ENCODE results near the gene PRR30.

Gene PRR30

GRCh38 chr2:27145682-27146081 is 6.5 kb upstream of the PRR30 start:
- Mint-ChIP-seq H3K36me3 (ENCODE audit: low read depth) (no peaks in the 10 kb centered on the region), H3K27me3 (ENCODE audit: low read depth) (peaks cover 21% of the 10 kb centered on the region), H3K27ac (no peak overlapping the region), H3K9me3 (no peaks in the 10 kb centered on the region), H3K4me1 (ENCODE audit: low read depth) (no peaks in the 10 kb centered on the region), H3K4me3 (no peak overlapping the region)

- Mint-ChIP-seq H3K4me1 (ENCODE audit: low read depth) (no peaks in the 10 kb centered on the region), H3K27me3 (ENCODE audit: low read depth) (peaks cover 29% of the 10 kb centered on the region), H3K9me3 (no peaks in the 10 kb centered on the region), H3K4me3 (no peak overlapping the region), H3K27ac (no peak overlapping the region), H3K36me3 (ENCODE audit: low read depth) (no peaks in the 10 kb centered on the region)
Measured at GRCh38 chr2:27143285-27143684, 4.1 kb upstream of the PRR30 start.

- H3K9me3 Mint-ChIP-seq: no peaks in the 10 kb centered on the region
- H3K4me3 Mint-ChIP-seq: no peak overlapping the region
- peaks cover 6% of the 10 kb centered on the region for H3K36me3 Mint-ChIP-seq (ENCODE audit: low read depth)
- H3K4me1 Mint-ChIP-seq (ENCODE audit: low read depth): peaks cover 6% of the 10 kb centered on the region
- H3K27ac Mint-ChIP-seq: no peak overlapping the region
- H3K27me3 Mint-ChIP-seq (ENCODE audit: low read depth): peaks cover 17% of the 10 kb centered on the region
Measured at GRCh38 chr2:27138111-27138510, 1.1 kb downstream of the PRR30 start.

GRCh38 chr2:27137322-27137935 is 1.8 kb downstream of the PRR30 start:
- Mint-ChIP-seq H3K27ac (no peak overlapping the region), H3K4me3 (no peak overlapping the region), H3K4me1 (ENCODE audit: low read depth) (peaks cover 13% of the 10 kb centered on the region), H3K36me3 (ENCODE audit: low read depth) (peaks cover 10% of the 10 kb centered on the region), H3K27me3 (ENCODE audit: low read depth) (peaks cover 12% of the 10 kb centered on the region), H3K9me3 (no peaks in the 10 kb centered on the region)

- Mint-ChIP-seq H3K36me3 (ENCODE audit: low read depth) (peaks cover 11% of the 10 kb centered on the region), H3K4me3 (no peak overlapping the region), H3K9me3 (no peaks in the 10 kb centered on the region), H3K27ac (no peak overlapping the region), H3K27me3 (ENCODE audit: low read depth) (peaks cover 12% of the 10 kb centered on the region), H3K4me1 (ENCODE audit: low read depth) (peaks cover 14% of the 10 kb centered on the region)
Measured at GRCh38 chr2:27136751-27137150, 2.5 kb downstream of the PRR30 start.

- Mint-ChIP-seq H3K4me3 (peak overlapping the region; percentile 97), H3K27me3 (ENCODE audit: low read depth) (peaks cover 12% of the 10 kb centered on the region), H3K27ac (peak overlapping the region; percentile 59), H3K4me1 (ENCODE audit: low read depth) (peaks cover 14% of the 10 kb centered on the region), H3K9me3 (no peaks in the 10 kb centered on the region), H3K36me3 (ENCODE audit: low read depth) (peaks cover 22% of the 10 kb centered on the region)
Measured at GRCh38 chr2:27135478-27135955, 3.7 kb downstream of the PRR30 start.

- H3K27me3 Mint-ChIP-seq (ENCODE audit: low read depth): peaks cover 12% of the 10 kb centered on the region
- peak overlapping the region; percentile 97 for H3K4me3 Mint-ChIP-seq
- H3K4me1 Mint-ChIP-seq (ENCODE audit: low read depth): peaks cover 14% of the 10 kb centered on the region
Measured at GRCh38 chr2:27134781-27135477, 4.3 kb downstream of the PRR30 start.

GRCh38 chr2:27133905-27134780 is 5.1 kb downstream of the PRR30 start, which contains the start of gene PREB:
PREB (minus strand) TSS chr2:27134636; CDS start chr2:27134421, 215 bp downstream.
- H3K27me3 Mint-ChIP-seq (ENCODE audit: low read depth): peaks cover 10% of the 10 kb centered on the region
- peaks cover 30% of the 10 kb centered on the region for H3K36me3 Mint-ChIP-seq (ENCODE audit: low read depth)
- peaks cover 14% of the 10 kb centered on the region for H3K4me1 Mint-ChIP-seq (ENCODE audit: low read depth)
- H3K27ac Mint-ChIP-seq: peak within 1 kb of the TSS; percentile 98
- H3K9me3 Mint-ChIP-seq: no peaks in the 10 kb centered on the region
- H3K4me3 Mint-ChIP-seq: peak within 1 kb of the TSS; percentile 97

More at GRCh38 chr2:27134781-27135477, 4.3 kb downstream of the PRR30 start:
- Mint-ChIP-seq H3K9me3 (no peaks in the 10 kb centered on the region), H3K36me3 (ENCODE audit: low read depth) (peaks cover 28% of the 10 kb centered on the region), H3K27ac (peak overlapping the region; percentile 98)

GRCh38 chr2:27133195-27133875 is 5.9 kb downstream of the PRR30 start:
- peak overlapping the region; percentile 97 for H3K4me3 Mint-ChIP-seq
- peaks cover 4% of the 10 kb centered on the region for H3K27me3 Mint-ChIP-seq (ENCODE audit: low read depth)
- H3K27ac Mint-ChIP-seq: peak overlapping the region; percentile 64
- H3K4me1 Mint-ChIP-seq (ENCODE audit: low read depth): peaks cover 14% of the 10 kb centered on the region
- no peaks in the 10 kb centered on the region for H3K9me3 Mint-ChIP-seq
- peaks cover 34% of the 10 kb centered on the region for H3K36me3 Mint-ChIP-seq (ENCODE audit: low read depth)

GRCh38 chr2:27131429-27131828 is 7.8 kb downstream of the PRR30 start:
- H3K27me3 Mint-ChIP-seq (ENCODE audit: low read depth): no peaks in the 10 kb centered on the region
- H3K27ac Mint-ChIP-seq: peak overlapping the region; percentile 36
- peaks cover 14% of the 10 kb centered on the region for H3K4me1 Mint-ChIP-seq (ENCODE audit: low read depth)
- no peak overlapping the region for H3K4me3 Mint-ChIP-seq
- H3K9me3 Mint-ChIP-seq: no peaks in the 10 kb centered on the region
- H3K36me3 Mint-ChIP-seq (ENCODE audit: low read depth): peaks cover 34% of the 10 kb centered on the region

GRCh38 chr2:27130396-27130795 is 8.8 kb downstream of the PRR30 start:
- Mint-ChIP-seq H3K27ac (no peak overlapping the region), H3K4me3 (no peak overlapping the region), H3K4me1 (ENCODE audit: low read depth) (peaks cover 14% of the 10 kb centered on the region), H3K27me3 (ENCODE audit: low read depth) (no peaks in the 10 kb centered on the region), H3K9me3 (no peaks in the 10 kb centered on the region), H3K36me3 (ENCODE audit: low read depth) (peaks cover 34% of the 10 kb centered on the region)

GRCh38 chr2:27128668-27129571 is 10.3 kb downstream of the PRR30 start:
- Mint-ChIP-seq H3K9me3 (no peaks in the 10 kb centered on the region), H3K27me3 (ENCODE audit: low read depth) (no peaks in the 10 kb centered on the region), H3K4me1 (ENCODE audit: low read depth) (peaks cover 15% of the 10 kb centered on the region), H3K27ac (peak overlapping the region; percentile 29), H3K36me3 (ENCODE audit: low read depth) (peaks cover 32% of the 10 kb centered on the region), H3K4me3 (no peak overlapping the region)

GRCh38 chr2:27127883-27128667 is 11.1 kb downstream of the PRR30 start:
- Mint-ChIP-seq H3K4me1 (ENCODE audit: low read depth) (peaks cover 13% of the 10 kb centered on the region), H3K27me3 (ENCODE audit: low read depth) (peaks cover 3% of the 10 kb centered on the region), H3K27ac (no peak overlapping the region), H3K9me3 (no peaks in the 10 kb centered on the region), H3K4me3 (no peak overlapping the region), H3K36me3 (ENCODE audit: low read depth) (peaks cover 28% of the 10 kb centered on the region)

All from T-helper 1 cell treated with Interleukin-12 subunit alpha and Interleukin-12 subunit beta and Interleukin-4 antibody, amounts not matched to agents 30 μg/mL and 1 μg/mL, for 36 hours (primary cell).